Endometrial microvascular endothelial cells (primary cell): ENCODE measurements around the gene GALNT12. TPM values are rescaled to one million over a fixed set of nuclear protein-coding genes. Genes with fewer than 3 reads are reported as not detected.

Source experiments
- in situ Hi-C: cut with HindIII; loops from 2 replicates; pipeline ENCODE4 v1.10.0; 2017; ENCODE audit warnings: low sequenced_read_pairs, low pct_unique_long_range_greater_than_20kb; ENCODE audit errors: inconsistent ontology term
- total RNA-seq: library from RNA; depleted of rRNA; stranded (reverse); fragments of >200 nt; gene quantifications from one replicate; pipeline ENCODE4 v1.2.3, GENCODE V29; 2015; ENCODE audit errors: inconsistent ontology term

The GALNT12 gene
- total RNA-seq, 1 donor from 2014 or later, result 12.8 TPM

DNA sequence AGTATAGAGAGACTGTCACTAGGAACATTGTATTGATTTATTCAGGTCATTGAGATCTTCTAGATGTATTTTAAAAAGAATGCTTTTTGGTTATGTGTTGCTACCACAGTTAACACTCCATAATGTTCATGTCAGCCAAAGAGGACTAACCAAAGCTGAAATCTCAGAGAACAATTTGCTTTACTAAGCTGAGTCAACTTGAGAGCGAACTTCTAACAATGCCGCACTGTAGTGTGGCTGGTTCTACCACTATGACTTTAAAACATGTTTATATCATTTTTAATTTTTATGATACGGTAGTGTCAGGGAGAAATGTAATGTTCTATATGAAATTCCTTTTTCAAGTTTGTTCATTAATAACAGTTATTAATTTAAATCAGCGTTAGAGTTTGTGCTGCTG lies 42.1 kb downstream of the GALNT12 start:
- in situ Hi-C loops, result no loop called here

DNA sequence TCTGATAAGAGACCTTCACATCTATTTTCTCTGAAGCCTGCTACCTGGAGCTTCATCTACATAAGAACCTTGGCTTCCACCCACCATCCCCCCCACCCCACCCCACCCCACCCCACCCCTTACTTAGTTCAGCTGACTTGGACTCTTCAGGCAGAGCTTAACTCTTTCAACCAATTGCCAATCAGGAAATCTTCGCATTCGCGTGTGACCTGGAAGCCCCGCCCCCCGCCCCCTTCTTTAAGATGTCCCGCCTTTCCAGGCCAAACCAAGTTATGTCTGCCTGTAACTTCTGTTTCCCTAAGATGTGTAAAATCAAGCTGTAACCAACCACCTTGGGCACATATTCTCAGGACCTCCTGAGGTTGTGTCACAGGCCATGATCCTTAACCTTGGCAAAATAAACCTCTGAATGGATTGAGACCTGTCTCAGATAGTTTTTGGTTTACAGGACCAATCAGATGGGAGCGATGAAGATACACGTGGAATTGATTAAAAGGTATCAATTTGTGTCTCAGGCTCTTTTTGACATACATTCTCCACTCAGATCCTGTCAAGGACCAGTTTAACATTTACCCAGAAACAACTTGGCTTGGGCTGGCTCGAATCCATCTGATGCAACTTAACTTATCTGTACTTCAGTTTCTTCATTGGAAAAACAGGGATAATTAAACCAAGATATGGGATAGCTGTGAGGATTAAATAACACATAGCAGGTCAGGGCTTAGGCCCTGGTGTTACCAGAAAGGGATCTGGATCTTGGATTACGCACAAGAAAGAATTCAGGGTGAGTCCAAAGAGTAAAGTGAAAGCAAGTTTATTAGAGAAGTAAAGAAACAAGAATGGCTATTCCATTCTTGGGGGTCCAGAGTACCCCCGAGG lies 43.6 kb downstream of the GALNT12 start:
- in situ Hi-C loops, result no loop called here

DNA sequence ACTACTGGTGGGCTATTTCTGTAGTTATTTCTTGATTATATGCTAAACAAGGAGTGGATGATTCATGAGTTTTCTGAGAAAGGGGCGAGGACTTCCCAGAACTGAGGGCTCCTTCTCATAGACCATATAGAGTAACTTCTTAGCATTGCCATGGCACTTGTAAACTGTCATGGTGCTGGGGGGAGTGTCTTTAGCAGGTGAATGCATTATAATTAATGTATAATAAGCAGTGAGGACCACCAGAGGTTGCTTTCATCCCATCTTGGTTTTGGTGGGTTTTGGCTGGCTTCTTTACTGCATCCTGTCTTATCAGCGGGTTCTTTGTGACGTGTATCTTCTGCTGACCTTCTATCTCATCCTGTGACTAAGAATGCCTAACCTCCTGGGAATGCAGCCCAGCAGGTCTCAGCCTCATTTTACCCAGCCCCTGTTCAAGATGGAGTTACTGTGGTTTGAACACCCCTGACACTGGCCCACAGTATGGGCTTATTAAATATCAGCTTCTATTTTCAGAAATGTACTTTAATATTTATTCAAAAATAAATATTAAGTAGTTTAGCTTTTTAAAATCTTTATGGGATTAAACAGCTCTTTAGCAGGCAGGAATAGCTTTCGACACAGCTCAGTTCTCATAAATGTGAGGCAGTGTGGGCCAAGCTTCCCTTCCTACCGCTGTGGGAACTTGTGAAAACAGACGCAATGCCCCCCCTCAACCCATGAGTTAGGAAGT lies 44.4 kb downstream of the GALNT12 start:
- in situ Hi-C loops, result no loop called here

DNA sequence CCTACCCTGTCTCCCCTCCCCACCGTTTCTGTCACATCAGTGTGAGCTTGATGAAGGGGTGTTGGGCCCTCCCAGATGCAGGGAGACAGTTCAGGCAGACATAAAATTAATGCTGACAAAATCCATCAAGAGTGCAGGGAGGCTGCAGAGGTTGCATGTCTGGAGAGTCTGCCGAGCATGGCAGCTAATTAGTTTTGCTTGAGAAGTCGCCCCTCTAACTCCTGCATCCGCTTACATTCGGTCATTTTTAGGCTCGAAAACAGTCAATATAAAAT lies 44.9 kb downstream of the GALNT12 start:
- in situ Hi-C loops, result no loop called here

DNA sequence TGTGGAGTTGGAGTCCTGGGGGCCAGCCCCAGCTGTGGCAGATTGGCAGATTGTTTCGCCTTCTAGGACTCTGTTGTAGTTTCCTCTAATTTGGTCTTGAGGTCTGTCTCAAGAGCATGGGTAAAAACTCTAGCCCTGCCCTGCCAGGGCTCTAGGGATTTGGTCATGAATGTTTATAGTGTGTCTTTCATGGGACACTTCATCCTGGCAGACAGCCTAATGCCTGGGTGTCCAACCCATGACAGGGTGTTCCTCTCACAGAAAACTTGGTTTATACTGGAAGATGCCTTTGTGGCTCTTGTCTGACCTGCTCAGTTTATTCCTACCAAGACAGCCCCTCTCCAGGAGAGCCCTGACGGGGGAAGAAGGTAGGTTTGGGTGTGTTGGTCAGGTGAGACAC lies 45.5 kb downstream of the GALNT12 start:
- in situ Hi-C loops, result no loop called here

DNA sequence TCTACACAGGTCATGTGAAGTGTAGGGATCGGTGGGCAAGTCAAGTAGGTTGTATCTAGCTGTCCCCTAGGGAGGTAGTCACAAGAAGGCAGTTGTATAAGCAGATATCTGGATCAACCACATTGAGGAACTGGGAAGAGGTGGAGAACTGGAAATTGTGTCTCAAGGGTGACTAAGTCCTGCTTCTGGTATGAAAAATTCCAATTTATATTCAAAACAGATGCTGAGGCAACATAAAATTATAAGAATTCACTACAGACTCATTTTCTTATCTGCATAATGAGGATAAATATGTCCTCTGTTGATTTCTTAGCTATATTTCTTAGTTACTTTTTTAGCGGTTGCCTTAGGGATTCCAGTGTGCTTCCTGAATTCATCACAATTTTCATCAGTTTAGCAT lies 46.8 kb downstream of the GALNT12 start:
- in situ Hi-C loops, result no loop called here

DNA sequence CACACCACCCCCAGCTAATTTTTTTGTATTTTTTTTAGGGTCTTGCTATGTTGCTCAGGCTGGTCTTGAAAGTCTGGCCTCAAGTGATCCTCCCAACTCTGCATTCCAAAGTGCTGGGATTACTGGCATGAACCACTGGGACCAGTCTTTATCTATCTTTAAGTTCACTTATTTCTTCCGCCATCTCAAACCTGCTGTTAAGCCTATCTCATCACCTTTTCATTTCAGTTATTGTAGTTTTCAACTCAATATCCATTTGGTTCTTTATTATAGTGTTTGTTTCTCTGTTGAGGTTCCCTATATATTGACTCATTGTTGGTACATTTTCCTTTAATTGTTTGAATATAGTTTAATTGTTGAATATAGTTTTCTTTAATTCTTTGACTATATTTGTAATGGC lies 48.1 kb downstream of the GALNT12 start:
- in situ Hi-C loops, result no loop called here

DNA sequence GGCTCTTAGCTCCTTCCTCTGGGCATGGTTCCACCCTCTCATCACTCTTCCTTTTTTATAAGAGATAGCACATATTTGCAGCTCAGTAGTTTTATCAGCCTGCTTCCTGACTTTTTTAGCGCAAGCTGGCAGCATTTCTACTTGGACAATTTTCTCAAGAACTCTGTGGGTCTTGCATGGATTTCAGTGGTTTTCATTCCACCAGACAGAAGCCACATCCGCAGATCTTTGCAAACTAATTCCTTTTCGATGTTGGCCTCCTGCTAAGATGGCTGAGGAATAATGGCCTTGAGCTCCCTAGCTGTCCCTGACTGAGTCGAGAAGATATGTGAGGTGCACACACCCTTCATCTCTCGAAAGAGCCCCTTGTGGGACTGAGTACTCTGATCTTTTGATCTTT lies 49.5 kb downstream of the GALNT12 start:
- in situ Hi-C loops, result no loop called here

DNA sequence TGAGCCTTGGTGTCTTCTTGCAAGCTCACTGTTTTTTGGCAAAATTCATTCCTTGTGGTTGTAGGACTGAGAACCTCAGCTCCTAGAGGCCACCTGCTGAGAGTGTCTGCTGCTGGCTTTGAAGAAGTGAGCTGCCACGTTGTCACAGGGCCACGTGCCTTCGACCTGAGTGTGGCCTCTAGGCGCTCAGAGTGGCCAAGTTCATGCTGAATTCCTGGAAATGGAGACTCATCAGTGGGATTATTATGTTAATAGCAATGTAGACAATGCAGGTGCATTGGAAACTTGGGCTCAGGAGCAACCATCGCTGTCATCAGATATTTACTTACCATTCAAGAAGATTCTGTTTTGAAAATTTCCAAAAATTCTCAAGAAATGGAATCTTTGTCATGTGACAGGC lies 52.5 kb downstream of the GALNT12 start:
- in situ Hi-C loops, result no loop called here

DNA sequence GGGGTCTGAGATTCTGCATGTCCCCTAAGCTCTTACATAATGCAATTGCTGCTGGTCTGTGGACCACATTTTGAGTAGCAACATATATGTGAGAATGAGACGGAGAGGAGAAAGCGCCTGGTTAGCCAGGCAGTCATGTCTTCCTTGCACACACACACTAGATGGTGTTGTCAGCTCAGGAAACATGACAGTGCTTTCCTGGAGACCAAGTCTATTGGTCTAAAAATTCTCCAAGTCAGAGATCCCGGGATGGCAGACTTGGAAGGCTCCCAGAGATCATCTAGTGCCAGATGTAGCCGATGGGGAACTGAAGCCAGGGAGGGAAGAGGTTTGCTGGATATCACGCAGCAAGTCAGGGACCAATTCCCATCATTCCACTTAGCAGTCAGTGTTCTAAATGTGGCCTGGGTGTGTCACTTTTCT lies 53.4 kb downstream of the GALNT12 start:
- in situ Hi-C loops, result no loop called here

DNA sequence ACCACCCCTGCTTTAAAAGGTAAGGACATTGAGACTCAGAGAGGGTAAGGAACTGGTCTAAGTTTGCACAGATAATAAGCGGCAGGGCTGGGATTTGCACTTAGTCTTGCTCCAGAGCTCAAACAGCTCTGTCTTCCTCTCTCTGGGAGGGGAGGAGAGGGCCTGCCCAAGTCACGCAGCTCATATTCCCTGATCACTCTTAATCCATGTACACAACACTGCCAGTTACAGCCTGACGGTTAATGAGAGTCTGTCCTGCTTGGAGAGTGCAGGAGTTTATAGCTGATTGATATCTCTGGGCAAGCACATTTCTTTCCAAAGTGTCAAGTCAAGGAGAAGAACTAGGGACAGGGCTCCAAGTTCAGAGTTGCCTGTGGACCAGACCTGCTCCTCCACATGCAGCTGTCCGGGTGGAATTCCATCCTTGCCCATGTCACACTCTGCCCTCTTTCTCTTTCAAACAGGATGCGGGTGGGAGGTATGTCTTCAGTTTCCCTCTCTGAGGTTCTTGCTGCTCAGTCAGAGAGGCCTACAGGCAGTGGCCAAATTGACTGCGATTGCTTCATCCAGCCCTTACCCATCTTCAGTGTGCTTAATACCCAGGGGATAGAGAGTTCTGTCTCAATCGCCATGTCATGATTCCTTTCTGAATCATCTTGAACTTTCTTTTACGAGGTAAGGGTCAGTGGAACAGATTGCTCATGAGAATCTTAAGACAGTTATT lies 54.5 kb downstream of the GALNT12 start:
- in situ Hi-C loops, result no loop called here

DNA sequence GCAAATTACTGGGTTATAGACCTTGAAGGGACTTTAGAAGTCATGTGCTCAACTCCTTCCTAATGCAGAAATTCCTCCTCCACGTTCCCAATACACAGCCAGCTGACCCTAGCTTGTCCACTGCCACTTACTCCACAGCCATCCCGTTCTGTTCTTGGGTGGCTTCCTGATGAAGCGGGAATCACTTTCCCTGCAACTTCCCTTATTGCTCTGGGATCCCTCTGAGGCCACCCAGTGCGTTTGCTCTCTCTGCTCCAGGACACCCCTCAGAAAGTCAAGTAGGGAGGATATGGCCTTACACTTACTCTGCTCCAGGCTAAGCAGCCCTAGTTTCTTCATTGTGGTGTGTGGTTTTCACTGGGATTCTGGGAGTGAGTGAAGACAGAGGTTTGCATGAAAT lies 55.5 kb downstream of the GALNT12 start:
- in situ Hi-C loops, result no loop called here

DNA sequence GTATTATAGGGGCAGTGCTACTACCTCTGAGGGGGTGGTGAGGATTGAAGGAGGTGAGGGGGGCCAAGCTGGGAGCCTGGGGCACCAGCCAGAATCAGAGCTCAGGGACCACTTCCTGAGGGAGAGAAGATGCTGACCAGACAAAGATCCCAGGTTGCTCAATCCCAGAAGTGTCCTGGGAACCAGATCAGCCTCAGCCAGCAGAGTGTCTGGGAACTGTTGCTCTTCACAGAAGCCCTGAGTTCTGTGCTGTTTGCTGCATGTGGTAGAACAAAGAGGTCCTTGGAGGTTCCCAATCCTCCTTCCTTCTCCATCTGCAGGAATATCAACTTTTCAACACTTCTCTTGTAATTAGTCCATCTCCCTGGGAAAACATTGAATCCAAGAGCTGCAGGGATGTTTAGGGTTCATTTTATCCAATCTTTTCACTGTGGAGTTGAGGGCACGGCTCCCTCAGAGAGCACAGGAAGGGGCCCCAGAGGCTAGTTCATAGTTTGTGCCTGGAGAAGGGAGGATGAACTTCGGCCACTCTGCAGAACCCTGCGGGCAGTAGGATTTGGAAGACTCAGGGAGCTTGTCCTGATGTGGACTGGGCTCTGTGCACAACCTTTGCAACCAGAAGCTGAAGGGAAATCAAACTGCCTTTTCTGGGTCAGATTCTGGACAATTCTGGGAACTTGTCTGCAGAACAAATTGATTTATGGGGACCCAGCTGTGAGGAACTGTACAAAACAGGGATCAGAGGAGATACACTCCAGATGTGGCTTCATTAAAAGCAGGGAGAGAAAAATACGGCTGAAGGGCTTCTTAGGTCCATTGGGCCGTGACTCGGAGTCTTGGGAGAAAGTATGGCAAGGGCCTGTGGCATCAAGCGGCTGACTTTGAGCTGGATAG lies 57.1 kb downstream of the GALNT12 start:
- in situ Hi-C loops, result no loop called here

DNA sequence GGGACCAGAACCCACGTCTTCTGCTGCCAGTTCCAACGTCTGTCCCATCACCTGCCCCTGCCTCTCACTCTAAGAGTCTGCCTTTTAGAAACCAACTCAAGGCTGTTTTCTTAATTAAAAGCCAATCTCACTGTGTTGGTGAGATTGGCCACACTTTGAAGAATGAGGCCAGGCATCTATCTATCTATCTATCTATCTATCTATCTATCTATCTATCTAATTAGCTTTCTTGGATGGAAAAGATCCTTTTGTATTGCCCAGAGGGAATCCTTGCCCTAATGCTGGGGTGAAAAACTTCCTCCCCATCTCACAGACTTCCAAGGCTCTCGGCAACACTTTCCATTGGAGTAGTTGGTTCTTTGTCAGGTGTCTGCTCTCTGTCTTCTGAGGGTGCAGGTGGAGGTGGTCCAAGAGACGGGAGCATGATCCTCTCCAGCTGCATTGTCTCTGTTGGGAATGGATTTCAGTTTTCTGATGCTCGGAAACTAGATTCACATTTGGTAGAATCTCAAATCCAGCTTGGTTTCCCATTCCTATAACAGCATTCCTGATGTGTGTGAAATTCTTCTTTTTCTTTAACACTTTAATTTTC lies 57.9 kb downstream of the GALNT12 start:
- in situ Hi-C loops, result no loop called here

DNA sequence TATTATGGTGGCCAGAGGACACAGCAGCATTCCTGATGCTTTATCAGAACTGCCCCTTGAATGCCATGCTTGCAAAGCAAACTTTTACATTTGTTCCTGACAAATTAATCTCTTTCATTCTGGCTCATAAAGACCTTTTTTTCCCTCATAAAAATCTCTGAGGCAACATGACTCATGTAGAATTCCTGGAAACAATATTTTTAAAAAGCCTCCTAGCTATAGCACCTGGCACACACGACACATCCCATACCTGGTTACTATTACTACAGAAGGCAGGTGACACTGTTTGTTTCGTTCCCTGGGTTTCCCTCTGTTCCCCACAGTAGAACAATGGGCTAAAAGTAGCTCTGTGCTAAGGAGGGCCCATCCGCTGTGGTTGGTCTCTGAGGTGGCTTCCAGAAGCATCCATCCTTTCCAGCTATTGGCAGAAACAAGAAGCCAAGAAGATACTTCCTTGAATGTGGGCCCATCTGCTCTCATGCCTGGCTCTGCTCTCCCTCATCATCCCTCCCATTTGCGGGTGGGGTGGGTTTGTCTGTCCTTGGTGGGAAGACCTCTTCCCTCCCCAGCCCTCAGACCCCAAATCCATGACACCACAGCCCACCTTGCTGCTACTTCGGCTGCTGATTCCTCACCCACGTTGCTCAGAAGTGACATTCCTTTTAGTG lies 59.1 kb downstream of the GALNT12 start:
- in situ Hi-C loops, result no loop called here

DNA sequence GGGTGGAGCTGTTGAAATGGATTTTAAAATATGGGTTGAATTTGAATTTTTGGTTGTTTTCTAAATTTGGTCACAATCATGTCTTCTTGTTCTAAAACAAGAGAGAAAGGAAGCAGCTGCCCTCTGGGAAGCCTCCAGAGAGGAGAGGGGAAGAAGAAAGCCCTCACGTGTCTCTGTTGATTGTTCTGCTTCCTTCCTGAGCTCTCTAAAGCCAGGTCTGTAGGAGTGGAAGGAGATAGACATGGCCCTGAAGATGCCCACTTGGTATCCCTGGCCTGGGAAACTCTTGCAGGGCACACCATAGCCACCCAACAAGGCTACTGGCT lies 59.6 kb downstream of the GALNT12 start:
- in situ Hi-C loops, result no loop called here

DNA sequence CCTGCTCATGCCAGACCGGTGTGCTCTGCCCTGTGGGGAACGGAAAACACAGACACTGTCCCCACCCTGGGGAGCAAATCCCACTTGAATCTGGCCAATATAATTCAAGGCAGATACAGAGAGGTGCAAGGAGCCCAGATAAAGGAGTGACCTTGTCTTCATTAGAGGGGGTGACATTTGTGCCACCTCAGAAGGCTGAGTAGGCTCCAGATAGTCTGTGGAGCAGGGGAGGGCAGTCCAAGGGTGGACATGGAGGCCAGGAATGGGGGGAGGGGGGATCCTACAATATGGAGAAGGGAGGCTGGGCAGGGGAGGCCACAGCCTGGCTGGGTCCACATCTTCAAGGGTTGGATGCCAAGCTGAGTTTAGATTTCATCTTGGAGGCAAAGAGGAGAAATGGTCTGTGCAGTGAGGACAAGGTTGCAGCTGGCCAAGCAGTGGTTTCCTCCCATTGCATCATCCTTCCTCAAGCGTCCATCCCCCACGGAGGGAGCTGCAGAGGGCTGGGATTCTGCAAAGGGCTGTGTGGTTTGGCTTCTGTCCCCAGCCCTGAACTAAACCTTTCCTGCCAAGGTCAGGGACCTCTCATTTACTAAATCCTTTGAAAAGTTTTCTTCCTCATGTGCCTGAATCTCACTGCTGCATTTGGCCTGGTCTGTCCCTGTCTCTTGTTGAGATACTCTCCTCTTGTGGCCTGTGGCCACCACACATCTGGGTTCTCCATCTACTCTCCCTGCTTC lies 60.1 kb downstream of the GALNT12 start:
- in situ Hi-C loops, result no loop called here
